UCSD-AML1 (cell line): Measurements from ENCODE around the gene DTNB.
"Not testable (repeated sequence)": the region's sequence is repeated elsewhere in the genome, so short reads cannot be mapped to it uniquely, and the experiment has no call there.

Experiments
- DNase-seq: peaks from one replicate; lab custom pipeline; 2025; ENCODE audit not compliant: unreplicated experiment; lab: John Stamatoyannopoulos, UW

DTNB gene

DNA sequence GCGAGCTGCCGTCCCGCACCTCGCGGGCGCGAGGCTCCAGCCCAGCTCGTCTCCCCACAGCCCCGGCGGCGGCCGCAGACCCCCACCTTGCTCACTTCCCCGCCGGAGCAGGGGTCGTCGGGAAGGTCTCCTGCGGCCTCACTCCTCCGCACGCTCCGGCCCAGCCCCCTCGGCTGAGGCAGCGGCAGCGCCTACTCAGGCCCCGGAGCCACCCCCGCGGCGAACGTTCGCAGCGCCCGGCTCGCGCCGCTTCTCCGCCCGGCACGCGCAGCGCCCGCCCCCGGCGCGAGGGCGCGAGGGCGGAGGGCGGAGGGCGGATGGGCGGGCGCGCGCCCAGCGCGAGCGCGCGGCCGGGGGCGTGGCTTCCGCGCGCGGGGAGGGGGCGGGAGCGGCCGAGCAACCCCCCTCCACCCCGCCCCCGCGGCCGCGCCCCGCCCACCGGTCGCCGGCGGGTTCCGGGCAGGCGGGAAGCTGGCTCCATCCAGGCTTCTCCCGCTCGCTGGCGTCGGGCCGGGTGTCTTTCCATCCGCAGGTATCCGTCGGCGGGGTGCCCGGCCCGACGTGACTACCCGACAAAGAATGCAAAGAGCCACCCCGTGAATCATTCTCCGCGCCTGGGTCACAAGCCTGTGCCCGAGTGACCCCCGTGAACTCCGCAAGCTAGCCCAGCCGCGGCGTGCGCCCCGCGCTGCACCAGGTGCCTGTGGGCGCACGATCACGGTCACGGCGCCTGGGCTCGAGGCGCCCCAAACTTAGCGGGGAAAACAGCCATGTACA, at the start of gene DTNB:
DTNB (minus strand) TSS at position 278 of the 777 bp plus-strand sequence. CDS start 20,917 bp downstream, outside the sequence.
- peak; percentile 85 for DNase-seq

DNA sequence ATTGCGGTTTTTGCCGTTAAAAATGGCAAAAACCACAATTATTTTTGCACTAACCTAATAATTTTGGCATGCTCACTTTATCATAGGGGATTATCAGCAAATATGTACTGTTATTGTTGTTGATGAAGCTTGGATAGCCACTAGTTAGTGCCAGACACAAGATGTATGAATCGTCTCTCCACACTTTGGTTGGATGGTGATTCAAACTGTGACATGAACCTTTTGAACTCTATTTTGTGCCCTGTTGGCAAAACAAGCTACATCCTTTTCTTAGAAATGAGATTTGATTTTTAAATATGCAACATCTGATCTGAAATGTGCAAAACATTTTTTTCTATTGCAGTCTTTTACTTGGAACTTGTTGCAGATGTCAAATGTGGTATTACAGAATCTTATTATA, 48.8 kb upstream of the DTNB start:
- DNase-seq: no peak

DNA sequence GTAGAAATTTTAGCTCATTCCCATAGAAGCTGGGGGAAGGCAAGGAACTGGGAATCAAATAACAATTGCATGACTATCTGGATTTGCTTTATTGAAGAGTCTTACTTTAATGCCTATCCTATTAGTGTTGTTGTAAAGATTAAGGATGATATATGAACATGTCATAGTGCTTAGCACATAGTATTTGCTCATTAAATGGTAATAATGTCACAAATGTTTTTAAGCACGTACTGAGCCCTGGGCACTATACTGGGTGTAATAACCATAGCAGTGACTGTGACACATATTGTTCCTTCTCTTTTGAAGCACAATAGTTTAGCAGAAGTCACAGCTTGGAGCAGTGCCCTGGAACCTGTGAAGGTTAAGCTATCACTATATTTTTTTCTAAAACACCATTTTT, 47.2 kb upstream of the DTNB start:
- DNase-seq: no peak

GRCh38 chr2:25714740-25715139, 41.4 kb upstream of the DTNB start:
- DNase-seq: no peak

DNA sequence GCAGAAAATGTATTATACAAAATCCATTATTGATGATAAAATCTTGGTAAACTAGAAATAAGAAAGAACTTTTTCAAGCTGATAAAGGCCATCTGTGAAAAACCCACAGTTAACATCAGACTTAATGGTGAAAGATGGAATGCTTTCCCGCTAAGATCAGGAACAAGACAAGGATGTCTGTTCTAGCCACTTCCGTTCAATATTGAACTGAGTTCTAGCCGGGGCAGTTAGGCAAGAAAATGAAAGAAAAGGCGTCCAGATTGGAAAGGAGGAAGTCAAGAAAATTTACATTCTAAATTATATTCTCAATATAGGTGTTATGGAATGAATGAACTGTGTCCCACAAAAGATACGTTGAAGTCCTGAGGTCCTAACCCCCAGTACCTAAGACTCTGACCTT, 39.1 kb upstream of the DTNB start:
- no peak for DNase-seq

GRCh38 chr2:25711675-25712354, 38.4 kb upstream of the DTNB start:
- DNase-seq: peak; percentile 30

DNA sequence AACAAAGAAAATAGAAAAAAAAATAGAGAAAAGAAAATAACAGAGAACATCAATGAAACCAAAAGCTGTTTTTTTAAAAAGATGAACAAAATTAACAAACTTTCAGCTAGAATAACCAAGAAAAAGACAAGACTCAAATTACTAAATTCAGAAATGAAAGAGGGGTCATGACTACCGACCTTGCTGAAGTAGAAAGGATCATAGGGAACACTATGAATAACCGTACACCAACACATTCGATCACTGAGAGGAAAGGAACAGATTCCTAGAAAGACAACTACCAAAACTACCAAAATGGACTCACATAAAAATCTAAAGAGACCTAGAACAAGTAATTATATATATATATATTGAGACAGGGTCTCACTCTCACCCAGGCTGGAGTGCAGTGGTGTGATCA, 37.4 kb upstream of the DTNB start:
- no peak for DNase-seq

DNA sequence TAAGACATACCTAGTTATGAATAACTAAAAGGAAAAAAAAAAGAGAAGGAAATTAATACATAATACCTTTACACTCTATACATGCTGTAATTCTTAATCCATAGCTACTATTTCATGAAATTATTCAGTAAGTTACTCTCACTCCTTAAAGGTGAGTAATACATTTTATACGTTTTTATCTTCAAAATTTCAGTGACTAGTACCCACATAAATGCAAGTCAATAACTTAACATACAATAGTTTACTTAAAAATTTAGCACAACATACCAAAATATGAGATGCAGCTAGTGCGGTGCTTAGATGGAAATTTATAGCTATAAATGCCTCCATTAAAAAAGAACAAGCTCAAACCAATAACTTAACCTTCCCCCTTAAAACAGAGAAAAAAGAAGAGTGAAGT, 36.0 kb upstream of the DTNB start:
- no peak for DNase-seq

DNA sequence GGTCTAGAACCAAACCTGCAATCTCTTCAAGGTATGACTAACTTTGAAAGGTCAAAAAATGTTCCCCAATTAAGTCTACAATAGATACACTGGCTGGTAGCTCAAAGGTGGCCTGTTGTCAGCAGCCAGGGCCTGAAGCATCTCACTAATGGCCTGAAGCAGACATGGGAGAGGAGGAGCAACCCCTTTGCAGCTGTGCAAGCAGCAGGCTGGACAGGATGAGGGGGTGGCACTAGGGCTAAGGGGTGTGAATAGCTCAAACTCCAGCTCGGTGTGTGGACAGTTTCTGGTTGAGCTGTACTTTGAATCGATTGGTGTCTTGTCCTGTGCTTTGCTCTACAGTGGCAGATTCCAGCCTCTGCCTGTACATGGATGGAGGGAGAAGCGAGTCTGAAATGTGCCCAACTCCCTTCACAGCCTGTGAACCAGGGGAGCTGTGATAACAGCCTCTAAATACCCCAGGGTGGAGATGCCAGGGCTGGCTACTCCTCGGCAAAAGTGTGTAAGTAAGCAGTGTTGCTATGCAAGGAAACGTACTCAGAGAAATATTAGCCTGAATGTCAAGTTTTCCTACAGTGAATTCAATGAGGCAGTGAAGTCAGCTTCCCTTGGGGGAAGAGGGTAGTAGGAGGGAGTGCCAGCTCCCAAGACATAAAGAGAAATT, 34.7 kb upstream of the DTNB start:
- DNase-seq: no peak

GRCh38 chr2:25705575-25705974, 32.2 kb upstream of the DTNB start:
- not testable (repeated sequence) for DNase-seq

DNA sequence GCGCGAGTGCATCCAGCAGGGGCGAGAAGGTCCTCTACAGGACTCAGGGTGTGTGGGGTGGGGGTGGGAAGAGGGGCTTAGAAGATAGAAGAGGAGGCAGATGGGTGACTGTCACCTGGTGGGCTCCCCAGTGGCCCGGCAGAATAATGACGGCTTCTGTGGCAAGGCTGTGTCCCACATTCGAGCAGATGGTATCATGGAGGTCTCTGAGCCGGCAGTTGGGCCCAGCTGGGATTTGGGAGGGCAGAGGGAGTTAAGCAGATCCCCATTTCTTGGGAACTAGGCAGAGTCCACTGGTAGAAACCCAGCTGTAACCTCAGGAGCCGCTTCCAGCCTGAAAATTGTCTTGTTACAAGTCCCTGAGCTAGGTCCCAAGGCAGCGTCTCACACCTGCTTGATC, 28.4 kb upstream of the DTNB start:
- no peak for DNase-seq

DNA sequence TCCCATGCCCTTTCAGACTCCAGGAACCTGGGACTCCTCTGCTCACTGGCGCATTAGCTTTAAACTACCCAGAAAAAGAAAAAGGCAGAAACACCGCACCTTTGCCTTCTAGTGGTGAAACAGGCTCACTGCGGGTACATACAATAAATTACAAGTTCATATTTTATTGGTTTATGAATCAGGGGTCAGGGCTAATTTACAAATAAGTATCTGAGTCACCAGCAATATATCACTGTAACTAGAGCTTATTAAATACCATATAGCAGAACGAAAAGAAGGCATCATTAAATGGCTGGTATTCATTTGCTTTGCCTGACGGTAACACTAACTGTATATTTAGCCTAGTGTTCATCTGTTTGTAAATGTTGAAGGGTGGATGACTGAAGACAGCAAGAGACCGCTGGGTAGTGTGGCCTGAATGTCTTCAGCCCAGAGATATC, 26.9 kb upstream of the DTNB start:
- no peak for DNase-seq

GRCh38 chr2:25699216-25699615, 25.8 kb upstream of the DTNB start:
- DNase-seq: no peak

- DNase-seq: no peak
Measured at GRCh38 chr2:25698752-25699151, 25.4 kb upstream of the DTNB start.

GRCh38 chr2:25697559-25698341, 24.4 kb upstream of the DTNB start:
- no peak for DNase-seq

- DNase-seq: no peak
Measured at GRCh38 chr2:25692737-25693445, 19.5 kb upstream of the DTNB start.

DNA sequence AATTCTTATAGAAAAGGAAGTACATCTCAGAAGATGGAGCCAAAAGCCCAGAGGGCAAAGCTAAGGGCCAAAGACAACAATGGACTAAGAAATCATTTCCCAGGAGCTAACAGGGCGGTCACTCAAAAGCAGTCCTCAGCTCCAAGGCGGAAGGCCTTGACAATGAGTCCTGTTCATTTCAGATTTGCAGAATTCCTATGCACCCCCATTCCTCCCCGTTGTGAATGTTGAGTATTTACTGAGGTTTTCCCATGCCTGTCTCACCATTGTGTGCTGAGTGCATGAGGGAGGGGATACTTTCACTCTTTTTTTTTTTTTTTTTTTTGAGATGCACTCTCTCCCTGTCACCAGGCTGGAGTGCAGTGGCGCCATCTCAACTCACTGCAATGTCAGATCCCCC, 18.8 kb upstream of the DTNB start:
- no peak for DNase-seq

DNA sequence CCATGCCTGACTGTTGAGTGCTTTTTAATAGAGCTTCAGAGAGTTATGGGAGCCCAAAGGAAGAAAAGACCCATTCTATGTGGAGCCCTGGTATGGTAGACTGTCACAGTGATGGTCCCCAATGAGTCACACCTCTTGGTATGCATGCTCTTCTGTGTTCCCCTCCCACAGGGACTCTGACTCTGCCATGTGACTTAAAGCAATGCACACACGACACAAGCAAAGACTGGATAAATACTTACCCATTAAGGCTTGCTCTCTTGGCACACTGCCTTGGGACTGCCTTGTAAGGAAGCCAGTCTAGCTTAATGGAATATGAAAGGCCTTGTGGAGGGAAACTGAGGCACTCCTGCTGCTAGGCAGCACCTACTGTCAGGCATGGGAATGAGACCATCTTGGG, 16.7 kb upstream of the DTNB start:
- DNase-seq: no peak

DNA sequence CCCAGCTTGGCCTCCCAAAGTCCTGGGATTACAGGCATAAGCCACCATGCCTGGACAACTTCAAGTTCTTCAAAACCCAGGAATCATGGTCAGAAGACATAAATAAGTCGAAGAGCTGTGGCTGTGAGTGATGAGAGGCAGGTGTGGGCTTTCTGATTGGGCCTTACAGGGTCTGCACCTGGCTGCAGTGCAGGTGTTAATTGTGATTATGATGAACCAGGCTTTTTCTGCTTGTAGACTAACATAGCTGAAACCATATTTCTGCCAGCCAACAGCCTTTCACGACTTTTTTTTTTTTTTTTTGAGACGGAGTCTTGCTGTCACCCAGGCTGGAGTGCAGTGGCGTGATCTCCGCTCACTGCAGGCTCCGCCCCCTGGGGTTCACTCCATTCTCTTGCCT, 14.9 kb upstream of the DTNB start:
- no peak for DNase-seq

DNA sequence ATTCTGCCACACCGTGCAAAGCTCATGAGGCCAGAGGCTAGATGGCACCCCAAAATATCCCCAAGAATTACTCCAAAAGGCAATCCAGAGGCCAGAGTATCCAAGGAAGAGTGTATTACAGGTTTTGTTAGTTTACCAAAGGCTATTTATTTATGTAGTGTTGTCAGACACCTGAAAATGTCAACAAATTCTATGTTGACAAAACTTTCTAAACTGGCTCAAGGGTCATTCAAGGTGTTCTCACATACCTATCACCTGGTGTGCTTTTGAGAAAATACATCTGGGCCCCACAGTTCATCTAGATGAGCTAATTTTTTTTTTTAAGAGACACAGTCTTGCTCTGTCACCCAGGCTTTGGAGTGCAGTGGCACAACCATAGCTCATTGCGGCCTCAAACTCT, 12.4 kb upstream of the DTNB start:
- DNase-seq: no peak
